GM19324 (cell line): ENCODE results near the gene CCL7.

Experiments
- ATAC-seq: cut with Tn5 transposase; IDR thresholded peaks from one replicate; pipeline ENCODE4 v1.9.1; 2021; ENCODE audit warnings: mild to moderate bottlenecking, moderate library complexity; ENCODE audit not compliant: unreplicated experiment, low FRiP score

Gene CCL7

DNA sequence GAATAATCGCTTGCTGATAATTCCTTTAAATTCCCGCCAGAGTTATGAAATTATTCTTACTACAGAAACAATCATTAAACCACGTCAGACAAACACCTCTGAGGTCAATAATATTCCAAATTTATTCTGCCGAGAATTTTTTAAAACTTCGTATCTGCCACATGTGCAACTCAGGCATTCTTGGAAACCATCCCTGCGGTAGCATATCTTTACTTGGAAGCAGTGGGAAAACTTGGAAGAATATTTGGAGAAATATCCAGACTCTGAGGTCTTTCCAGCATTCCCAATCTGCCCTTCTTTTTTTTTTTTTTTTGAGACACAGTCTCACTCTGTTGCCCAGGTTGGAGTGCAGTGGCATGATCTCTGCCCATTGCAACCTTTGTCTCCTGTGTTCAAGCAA, 13.6 kb downstream of the CCL7 start:
- no peak for ATAC-seq

DNA sequence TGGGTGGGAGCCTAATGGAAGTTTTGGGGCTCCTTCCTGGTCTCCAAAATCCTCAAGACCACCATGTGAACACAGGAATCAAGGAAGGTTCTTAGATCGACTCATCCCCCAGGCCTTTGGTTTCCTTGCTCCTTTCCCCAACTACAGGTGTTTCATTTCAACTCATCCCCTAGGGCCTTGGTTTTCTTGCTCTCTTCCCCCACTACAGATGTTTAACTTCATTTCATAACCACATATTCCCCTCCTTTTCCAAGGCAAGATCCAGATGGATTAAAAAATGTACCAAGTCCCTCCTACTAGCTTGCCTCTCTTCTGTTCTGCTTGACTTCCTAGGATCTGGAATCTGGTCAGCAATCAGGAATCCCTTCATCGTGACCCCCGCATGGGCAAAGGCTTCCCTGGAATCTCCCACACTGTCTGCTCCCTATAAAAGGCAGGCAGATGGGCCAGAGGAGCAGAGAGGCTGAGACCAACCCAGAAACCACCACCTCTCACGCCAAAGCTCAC, 15.3 kb downstream of the CCL7 start, which contains the start of gene CCL11:
Gene CCL11, plus strand, starts transcription at position 457 of the 507 bp plus-strand sequence. CDS start 67 bp downstream, outside the sequence.
- ATAC-seq: no peak

DNA sequence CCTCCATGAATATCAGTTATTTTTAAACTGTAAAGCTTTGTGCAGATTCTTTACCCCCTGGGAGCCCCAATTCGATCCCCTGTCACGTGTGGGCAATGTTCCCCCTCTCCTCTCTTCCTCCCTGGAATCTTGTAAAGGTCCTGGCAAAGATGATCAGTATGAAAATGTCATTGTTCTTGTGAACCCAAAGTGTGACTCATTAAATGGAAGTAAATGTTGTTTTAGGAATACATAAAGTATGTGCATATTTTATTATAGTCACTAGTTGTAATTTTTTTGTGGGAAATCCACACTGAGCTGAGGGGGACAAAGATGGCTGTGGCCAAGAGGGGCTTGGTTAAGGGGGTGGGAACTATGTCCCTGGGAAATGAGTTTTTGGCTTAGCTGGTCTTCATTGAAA, 17.9 kb downstream of the CCL7 start:
- ATAC-seq: no peak

- ATAC-seq: no peak
Measured at GRCh38 chr17:34290586-34290985, 20.6 kb downstream of the CCL7 start.

DNA sequence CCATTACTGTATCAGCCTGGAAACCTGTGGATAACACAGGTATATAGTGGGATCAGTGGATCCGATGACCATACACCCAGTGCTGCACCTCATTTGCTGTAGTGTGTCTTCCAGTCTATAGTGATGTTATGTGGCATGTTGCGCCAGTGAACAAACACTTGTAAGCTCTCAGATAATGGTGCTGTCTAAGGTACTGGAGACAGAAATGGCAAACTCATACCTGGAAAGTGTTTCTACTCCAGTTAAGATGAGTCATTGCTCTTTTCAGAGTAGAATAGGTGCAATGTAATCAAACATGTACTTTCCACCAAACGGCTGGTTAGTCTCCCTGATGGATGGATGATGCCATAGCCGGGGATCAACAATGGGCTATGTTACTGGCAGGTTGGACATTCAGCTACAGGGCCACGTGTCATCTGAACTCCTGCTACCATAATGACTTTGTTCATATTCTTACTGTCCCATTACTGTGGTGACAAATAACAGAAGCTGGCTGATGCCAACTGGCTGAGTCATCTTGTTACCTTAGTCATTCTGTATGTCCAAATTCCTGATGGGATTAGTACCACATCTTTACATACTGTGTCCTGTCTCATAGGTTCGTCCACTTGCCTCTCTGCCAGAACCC, 21.8 kb downstream of the CCL7 start:
- ATAC-seq: no peak

DNA sequence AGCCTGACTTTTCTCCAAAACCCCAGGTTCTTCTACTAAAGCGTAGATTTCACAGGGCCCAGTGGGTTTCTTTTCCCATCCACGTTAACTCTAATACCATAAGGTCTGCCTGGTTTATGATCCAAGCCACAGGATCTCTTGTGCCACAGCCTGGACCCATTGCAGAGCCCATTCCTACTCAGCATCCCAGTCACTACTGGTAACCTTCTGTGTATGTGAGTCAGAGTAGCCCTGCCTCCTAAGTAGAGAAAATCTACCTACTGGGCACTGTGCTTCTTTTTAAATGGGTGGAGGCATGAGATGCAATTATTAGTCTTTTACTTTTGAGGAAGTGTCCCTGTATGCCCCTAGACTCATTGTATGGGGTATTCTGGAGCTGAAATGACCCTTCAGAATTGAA, 29.0 kb downstream of the CCL7 start:
- no peak for ATAC-seq

DNA sequence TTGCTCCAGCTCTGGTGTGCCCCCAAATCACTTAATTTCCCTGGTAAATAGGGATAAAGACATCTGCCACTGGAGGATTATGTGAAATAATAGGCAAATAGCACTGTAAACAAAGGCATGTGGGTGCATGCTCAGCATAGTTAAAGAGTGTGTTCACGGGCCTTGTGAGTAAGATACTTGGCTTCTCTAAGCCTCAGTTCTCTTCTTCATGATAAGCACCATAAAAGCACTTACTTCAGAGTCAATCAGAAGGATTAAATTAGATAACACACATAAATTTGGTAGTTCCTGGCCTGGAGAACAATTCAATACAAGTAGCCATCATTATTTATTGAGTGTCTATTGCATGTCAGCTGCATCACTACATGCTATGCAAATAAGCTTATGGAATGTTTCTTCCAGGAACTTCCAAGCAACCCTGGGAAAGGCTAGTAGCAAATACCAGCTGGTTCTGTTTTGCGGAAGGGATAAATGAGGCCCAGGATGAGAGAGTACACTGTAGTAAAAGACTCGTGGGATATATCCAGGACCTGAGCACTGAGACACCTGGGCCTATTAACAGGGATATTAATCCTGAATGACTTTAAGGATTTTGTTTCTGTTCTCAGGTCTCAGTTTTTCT, 30.0 kb downstream of the CCL7 start:
- no peak for ATAC-seq

- ATAC-seq: no peak
Measured at GRCh38 chr17:34300652-34301370, 30.8 kb downstream of the CCL7 start.

- ATAC-seq: no peak
Measured at GRCh38 chr17:34301986-34302385, 32.0 kb downstream of the CCL7 start.

DNA sequence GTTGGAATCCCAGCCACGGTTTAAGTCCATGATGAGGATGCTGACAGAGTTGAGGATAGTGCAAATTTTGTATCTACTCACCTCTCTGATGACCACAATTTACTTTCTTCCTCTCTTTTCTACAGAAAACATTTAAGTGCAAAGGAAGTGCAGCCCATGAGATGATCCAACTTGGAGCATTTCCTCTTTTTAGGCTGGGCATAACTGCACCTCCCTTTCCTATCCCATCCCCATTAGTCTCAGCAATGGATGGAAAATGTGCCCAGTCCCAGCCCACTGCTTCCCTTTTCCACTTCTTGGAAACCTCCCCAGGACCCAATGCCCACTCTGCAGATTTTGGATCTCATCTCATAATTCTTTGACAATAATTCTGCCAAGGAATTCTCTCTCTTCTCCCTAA, 32.6 kb downstream of the CCL7 start:
- ATAC-seq: no peak

GRCh38 chr17:34303606-34304005, 33.6 kb downstream of the CCL7 start:
- ATAC-seq: no peak

DNA sequence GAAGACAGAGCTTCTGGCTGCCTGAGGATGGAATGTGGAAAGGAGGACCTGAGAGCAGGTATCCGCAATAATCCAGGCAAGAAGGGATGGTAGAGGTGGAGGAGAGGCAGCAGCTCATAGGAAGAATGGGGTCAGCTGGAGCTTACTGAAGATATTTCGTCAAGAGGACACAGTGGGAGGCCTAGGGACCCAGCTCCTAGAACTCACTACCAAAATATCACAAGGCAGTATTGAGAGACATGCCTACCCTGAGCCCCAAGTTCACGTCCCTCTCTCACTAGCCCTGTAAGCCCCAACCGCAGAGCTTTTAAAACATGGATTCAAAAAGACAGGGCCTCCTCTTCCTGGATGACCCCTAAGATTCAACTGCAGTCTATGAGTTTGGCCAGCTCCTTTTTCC, 35.0 kb downstream of the CCL7 start:
- ATAC-seq: no peak

DNA sequence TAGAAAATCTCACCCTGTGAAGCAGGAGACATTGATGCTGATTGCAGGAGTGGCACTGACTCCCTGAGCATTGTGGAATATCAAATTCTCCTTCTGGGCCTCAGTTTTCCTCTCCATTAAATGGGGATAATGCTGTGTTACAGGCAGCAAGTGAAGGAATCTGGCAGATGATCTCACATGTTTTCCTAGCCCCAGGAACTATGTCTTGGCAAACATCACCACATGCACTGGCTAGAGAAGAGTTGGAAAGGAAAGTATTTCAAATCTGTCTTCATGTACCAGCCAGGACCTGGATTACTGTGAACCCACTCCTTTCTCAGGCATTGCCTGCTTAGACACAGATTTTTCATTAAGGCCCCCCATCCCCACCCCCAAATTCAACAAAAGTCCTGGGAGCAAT, 35.6 kb downstream of the CCL7 start:
- ATAC-seq: no peak

GRCh38 chr17:34306466-34306865, 36.4 kb downstream of the CCL7 start:
- no peak for ATAC-seq

GRCh38 chr17:34307110-34307509, 37.1 kb downstream of the CCL7 start:
- ATAC-seq: no peak

DNA sequence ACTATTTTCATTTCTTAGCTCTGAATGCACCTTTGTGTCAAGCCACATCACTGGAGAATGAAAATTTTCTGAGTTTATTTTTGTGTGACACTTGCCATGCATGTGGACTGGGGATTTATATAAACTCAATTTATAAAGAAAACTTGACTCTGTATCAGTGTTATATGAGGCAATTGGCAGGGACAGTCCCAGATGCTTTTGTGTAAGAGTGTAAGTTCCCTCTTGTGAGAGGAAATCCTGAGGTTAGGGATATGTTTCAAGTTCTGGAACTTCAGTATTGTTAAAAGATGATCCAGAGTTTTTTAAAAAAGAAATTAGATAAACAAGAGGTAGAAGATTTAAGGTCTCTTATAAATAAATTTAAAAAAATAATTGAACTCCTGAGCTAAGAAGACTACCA, 38.4 kb downstream of the CCL7 start:
- ATAC-seq: no peak

GRCh38 chr17:34311291-34311690, 41.3 kb downstream of the CCL7 start:
- no peak for ATAC-seq

GRCh38 chr17:34312080-34312479, 42.1 kb downstream of the CCL7 start:
- no peak for ATAC-seq

GRCh38 chr17:34313164-34313563, 43.1 kb downstream of the CCL7 start:
- ATAC-seq: no peak

- ATAC-seq: no peak
Measured at GRCh38 chr17:34314279-34314678, 44.3 kb downstream of the CCL7 start.

GRCh38 chr17:34318474-34318873, 48.5 kb downstream of the CCL7 start:
- no peak for ATAC-seq

- no peak for ATAC-seq
Measured at GRCh38 chr17:34319039-34319483, 49.0 kb downstream of the CCL7 start, which contains the start of gene CCL8. Gene CCL8, plus strand, starts transcription at chr17:34319435. Its CDS starts 67 bp downstream, at chr17:34319502.
